ENCODE results near the gene GMDS.

DNA sequence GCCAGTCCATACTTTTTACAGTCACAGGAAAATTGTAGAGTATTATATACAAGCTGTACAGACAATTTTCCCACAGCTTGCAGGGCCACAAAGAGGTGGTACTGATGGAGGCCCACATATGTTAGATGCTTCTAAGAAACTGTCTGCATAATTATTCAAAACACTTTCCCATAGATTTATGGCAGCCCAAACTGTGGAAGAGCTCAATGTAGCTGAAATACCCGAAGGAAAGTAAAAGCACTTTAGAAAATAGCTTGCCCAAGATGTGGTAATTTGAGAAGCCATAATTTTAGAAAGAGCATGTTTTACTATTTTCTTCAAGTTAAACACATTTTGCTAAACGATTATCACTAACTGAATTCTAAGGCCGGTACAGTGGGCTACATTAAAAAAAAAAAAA is 36.9 kb downstream of the GMDS start:
- TF ChIP-seq EZH2phosphoT487 (IDR thresholded peaks at IDR 0.05; ENCODE audit: low read length) (no peak), CTCF (IDR thresholded peaks at IDR 0.05; ENCODE audit: low read length) (no peak), EZH2 (optimal IDR thresholded peaks at IDR 0.05; ENCODE audit: low read depth, low read length) (no peak)
